HG02981 (cell line): Measurements from ENCODE around the gene NKPD1.

Experiments
- ATAC-seq: cut with Tn5 transposase; IDR thresholded peaks from one replicate; pipeline ENCODE4 v1.9.1; 2021; ENCODE audit warnings: mild to moderate bottlenecking, moderate library complexity; ENCODE audit not compliant: unreplicated experiment

Gene NKPD1

GRCh38 chr19:45141203-45141900 is 19.4 kb downstream of the NKPD1 start:
- no peak for ATAC-seq

DNA sequence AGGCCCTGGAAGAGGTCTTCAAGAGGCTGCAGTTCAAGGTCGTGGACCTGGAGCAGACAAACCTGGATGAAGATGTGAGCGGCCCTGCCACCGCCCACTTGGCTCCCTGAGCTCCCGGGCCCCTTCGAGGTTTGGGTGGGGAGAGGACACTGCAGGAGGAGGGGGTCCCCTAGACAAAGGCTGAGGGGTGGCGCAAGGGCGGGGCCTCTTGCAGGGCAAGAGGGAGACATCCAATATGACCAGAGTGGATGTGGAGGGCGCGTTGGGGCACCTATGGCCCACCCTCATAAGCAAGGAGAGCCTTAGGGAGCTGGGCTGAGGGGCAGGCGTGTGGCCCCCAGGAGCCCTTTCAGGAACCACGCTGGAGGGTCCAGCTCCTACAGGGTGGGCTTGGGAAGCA is 20.2 kb downstream of the NKPD1 start:
- ATAC-seq: no peak

- ATAC-seq: no peak
Observed at GRCh38 chr19:45140144-45140503, 20.7 kb downstream of the NKPD1 start.

DNA sequence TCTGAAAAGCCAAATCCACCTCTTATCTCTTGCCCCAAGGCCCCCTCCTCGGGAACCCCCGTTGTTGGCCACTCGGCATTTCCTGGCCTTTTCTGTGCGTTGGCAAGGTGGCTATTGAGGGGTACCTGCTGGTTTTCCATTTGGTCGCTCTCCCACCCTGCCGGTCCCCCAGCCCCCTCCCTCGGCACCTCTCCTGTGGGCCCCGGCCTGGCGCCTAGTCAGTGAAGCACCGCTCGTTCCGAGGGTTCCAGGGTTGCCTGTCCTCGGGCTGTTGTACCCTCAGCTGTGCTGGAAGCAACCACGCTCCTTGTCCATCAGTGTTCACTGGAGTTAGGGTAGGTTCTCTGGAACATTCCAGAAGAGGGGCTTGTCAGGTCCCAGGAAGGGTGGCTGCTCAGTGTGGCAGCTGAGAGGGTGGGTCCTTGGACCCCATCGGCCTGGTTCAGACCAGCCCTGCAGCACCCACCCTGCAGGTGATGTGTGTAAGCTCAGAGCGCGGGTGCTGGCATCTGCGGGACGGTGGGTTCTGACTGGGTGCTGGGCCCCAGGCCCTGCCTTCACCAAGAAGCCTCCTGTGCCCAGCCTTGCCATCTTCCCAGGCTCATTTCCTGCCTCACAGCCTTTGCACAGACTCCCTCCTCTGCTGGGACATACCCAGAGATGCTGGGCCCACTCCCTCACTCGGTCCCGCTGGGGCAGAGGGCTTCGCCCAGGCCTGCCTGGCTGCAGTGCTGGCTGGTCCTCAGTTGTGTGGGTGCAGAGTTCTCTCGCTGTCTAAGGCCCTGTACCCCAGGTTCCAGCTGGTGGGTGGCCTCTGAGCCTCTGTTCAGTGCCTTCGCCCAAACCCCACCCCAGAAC is 21.3 kb downstream of the NKPD1 start:
- ATAC-seq: no peak

GRCh38 chr19:45138303-45138751 is 22.5 kb downstream of the NKPD1 start:
- ATAC-seq: no peak

GRCh38 chr19:45137179-45137761 is 23.5 kb downstream of the NKPD1 start:
- peak; percentile 58 for ATAC-seq

DNA sequence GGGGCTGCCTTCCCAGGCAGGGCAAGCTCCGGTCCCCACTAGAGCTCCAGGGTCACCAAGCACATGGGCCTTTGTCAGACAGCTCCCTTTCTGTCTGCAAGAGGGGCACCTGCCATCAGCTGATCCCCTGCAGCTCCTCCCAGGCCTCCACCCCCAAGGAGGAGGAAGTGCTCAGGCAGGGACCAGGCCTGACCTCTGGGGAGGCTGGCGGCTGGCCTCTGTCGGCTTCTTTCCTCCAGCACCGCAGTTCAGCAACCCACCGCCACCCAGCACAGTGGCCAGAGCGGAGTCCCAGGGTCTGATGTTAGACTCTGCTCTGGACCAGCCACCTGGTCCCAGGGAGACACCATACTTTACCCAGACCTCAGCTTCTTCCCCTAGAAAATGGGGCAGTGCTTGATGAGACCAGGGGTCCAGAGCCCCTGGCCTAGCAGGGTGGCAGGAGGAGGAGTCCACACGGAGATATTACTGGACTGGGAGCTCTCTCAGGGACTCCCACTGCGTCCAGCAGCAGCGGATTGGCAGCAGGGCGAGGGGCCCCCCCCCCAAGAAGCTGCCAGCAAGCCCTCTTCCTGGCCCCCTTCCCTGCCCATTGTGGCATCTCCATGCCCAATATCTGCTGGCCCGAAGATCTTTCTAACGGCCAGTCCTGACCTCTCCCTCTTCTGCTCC is 24.1 kb downstream of the NKPD1 start:
- no peak for ATAC-seq

DNA sequence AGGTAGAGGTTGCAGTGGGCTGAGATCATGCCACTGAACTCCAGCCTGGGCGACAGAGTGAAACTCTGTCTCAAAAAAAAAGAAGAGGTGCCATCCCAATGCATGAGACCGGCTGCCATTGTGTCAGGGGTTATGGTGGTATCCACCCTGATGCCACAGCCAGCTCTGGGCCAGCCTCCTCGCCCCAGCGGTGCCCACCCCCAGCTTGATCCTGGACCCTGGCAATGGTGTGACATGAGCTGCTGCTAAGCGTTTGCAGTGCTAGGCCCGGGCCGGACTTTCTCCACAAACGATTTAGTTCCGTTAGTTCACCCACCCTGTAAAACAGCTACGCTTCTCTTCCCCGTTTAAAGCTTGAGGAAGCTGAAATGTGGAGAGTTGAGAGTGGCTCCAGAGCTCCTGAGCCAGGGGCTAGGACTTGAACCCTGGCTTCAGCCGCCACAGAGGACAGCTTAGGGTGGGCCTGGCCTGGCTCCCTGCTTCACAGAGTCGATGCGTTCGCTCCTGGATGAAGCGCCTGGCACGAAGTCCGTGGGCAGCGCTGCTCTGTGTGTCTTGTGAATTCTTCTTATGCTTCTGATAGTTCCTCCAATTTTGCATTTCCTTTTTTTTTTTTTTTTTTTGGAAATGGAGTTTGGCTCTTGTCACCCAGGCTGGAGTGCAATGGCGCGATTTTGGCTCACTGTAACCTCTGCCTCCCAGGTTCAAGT is 25.5 kb downstream of the NKPD1 start:
- no peak for ATAC-seq

DNA sequence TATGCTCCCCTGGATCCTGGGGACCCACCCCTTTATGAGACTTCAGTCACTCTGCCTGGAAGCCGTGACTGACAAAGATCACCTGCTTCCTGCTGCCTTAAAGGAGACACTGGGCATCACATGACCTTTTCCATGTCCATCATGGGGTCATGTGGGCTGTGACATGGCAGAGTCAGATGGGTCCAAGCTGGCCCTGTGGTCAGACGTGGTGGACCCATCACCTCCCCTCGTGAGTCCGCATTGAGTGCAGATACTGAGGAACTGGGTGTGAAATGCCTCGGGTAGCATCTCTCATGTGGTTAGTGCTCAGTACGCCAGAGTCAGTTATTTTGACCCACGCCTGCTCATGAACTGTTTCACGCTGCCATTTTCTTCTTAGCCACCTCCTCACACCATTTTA is 27.1 kb downstream of the NKPD1 start:
- ATAC-seq: no peak

DNA sequence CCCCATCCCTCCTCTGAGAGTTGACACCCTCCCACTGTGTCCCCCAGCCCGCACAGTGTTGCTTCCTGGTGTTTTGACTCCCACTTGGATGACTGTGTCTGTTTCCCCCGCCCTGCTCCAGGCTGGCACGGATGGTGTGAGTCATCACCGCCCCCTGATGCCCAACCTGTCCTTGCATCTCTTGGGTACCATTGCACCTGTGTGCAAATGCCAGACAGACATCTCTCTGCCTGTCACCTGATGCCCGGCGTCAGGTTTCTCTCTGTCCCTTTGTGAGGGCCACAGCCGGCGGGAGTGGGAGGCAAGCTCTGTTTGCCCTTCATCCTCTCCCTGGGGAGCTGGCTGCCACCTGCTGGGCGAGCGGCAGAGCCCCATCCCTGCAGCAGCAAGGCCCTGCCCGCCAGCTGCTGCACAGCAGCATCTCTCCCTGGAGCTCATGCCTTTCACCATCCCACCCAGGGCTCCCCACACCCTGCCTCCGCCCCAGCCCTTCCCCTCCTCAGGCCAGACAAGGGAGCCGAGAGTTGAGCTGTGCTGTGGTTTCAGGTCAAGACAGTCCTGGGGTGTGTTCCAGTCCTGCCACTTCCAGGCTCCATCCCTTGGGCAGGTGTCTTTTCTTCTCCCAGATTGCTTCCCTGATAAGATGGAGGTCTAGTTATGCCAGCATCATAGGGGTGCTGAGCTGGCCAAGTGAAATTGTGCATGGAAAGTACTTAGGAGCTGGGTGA is 29.7 kb downstream of the NKPD1 start:
- no peak for ATAC-seq

- ATAC-seq: no peak
Observed at GRCh38 chr19:45130236-45130635, 30.5 kb downstream of the NKPD1 start.

- ATAC-seq: no peak
Observed at GRCh38 chr19:45128806-45129205, 32.0 kb downstream of the NKPD1 start.

DNA sequence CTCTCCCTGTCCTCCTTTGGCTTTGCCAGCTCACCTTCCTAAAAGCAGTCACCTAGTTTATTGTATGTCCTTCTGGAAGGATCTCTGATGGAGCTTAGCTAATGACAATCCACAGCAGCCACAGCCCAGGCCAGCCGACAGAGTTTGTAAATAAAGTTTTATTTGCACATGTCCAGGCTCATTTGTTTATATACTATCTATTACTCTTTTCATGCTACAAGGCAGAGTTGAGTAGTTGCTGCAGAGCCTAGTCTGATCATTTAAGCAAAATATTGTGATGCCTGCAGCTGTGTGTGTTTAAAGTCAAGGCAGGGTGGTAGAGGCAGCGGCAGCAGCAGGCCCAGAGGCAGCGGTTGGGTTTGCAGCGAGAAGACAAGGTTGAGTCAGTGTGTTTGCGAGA is 32.6 kb downstream of the NKPD1 start:
- ATAC-seq: no peak

DNA sequence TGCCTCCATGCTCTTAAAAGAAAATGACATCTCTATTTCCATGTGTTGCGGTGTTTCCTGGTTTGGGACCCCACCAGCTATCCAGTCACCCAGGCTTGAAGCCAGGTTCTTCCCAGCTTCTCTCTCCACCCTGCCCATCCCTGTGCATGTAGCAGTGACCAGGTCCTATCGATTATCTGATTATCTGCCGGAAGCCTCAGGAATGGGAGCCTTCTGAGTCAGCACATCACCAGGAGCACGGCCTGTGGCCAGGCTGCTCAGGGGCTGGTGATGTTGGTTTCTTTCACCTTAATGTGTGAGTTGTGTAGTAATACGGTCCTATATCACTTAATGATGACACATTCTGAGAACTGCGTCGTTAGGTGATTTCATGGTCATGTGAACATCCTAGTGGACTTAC is 34.1 kb downstream of the NKPD1 start:
- no peak for ATAC-seq

GRCh38 chr19:45125975-45126493 is 34.7 kb downstream of the NKPD1 start:
- no peak for ATAC-seq

GRCh38 chr19:45125360-45125759 is 35.4 kb downstream of the NKPD1 start:
- no peak for ATAC-seq

GRCh38 chr19:45124021-45124420 is 36.8 kb downstream of the NKPD1 start:
- ATAC-seq: no peak

DNA sequence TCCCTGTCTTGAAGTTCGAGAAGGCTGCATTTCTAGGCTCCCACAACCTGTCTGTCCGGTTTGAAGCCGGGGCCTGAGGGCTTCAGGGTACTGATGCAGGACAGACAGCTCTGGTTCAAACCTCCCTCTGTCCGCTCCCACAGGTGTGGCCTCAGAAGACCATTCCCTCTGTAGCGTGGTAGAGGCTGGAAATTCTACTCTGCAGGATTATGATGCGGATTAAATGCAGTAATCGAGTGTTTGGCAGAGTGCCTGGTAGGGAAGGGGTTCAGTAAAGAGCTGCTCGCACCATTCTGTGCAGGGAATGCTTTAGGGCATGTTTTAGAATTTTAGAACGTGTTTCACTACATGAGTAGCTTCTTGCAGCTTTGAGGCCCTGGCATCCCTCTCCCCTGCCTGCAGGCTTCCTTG is 37.3 kb downstream of the NKPD1 start:
- no peak for ATAC-seq

DNA sequence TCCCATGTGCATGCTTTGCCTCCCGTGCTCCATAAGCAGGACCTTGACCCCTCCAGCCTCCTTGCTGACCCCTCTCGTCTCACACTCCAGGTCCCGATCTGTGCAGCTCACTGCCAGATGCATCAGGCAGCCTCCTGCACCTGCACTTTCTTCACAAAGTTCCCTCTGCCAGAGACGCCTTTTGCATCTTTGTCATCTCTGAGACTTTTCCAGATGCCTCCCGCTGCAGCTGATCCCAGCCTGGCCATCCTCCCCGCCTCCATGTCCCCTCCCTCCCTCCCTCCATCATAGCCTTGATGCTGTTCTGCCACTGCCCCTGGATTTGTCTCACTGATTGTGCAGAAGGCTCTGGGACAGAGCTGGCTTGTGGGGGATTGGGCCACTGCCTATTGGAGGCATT is 38.0 kb downstream of the NKPD1 start:
- no peak for ATAC-seq

DNA sequence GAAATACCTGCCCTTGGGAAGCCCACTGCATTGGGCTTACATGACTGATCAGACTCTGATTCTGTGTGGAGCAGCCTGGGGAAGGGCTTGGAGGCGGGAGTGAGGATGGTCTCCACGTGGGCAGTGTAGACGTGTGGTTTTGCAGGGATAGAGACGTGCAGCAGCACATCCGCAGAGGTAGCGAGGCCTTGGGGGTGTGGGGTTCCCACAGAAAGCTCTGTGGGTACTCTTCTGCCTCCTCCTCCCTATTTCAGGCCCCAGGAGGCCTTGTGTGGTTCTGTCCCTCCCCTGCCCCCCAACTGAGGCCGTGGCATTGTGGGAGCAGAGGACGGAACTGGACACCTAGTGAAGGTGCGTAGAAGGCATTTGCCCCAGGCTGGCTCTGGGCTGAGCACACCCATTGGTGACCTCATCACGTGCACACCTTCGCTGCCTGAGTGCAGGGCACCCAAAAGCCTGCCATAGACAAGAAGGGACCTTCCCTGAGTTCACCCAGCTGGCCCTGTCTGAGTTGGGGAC is 38.9 kb downstream of the NKPD1 start:
- ATAC-seq: no peak
